Activated CD4-positive, alpha-beta T cell treated with anti-CD3 and anti-CD28 coated beads, Interleukin-10, Interleukin-2, amounts not matched to agents 100 ng/mL and 50 ng/mL, durations not matched to agents 16 hours and 8 hours (primary cell): ENCODE results near the gene SFT2D1.

Experiments used
- DNase-seq: peaks from one replicate; pipeline ENCODE4 v3.0.0-alpha.2; 2020

The SFT2D1 gene

GRCh38 chr6:166305562-166306117 is 36.7 kb downstream of the SFT2D1 start:
- DNase-seq: no peak

GRCh38 chr6:166304106-166304505 is 38.2 kb downstream of the SFT2D1 start:
- DNase-seq: no peak

- no peak for DNase-seq
Observed at GRCh38 chr6:166301611-166302529, 40.5 kb downstream of the SFT2D1 start.

- DNase-seq: no peak
Observed at GRCh38 chr6:166300357-166300987, 41.9 kb downstream of the SFT2D1 start.

- DNase-seq: no peak
Observed at GRCh38 chr6:166297606-166298005, 44.7 kb downstream of the SFT2D1 start.

- DNase-seq: no peak
Observed at GRCh38 chr6:166296035-166296883, 46.1 kb downstream of the SFT2D1 start.

- no peak for DNase-seq
Observed at GRCh38 chr6:166293731-166294584, 48.4 kb downstream of the SFT2D1 start.

GRCh38 chr6:166289207-166290060 is 52.9 kb downstream of the SFT2D1 start:
- DNase-seq: no peak

- no peak for DNase-seq
Observed at GRCh38 chr6:166286839-166287271, 55.5 kb downstream of the SFT2D1 start.

- DNase-seq: no peak
Observed at GRCh38 chr6:166285233-166285632, 57.1 kb downstream of the SFT2D1 start.

- DNase-seq: no peak
Observed at GRCh38 chr6:166284640-166285039, 57.7 kb downstream of the SFT2D1 start.

GRCh38 chr6:166282394-166283032 is 59.8 kb downstream of the SFT2D1 start:
- DNase-seq: no peak

GRCh38 chr6:166281104-166281503 is 61.2 kb downstream of the SFT2D1 start:
- no peak for DNase-seq

GRCh38 chr6:166279393-166279679 is 63.0 kb downstream of the SFT2D1 start:
- no peak for DNase-seq

- no peak for DNase-seq
Observed at GRCh38 chr6:166278579-166279392, 63.6 kb downstream of the SFT2D1 start.

GRCh38 chr6:166277892-166278578 is 64.3 kb downstream of the SFT2D1 start:
- DNase-seq: no peak

GRCh38 chr6:166277018-166277417 is 65.3 kb downstream of the SFT2D1 start:
- no peak for DNase-seq

GRCh38 chr6:166275714-166276166 is 66.6 kb downstream of the SFT2D1 start:
- DNase-seq: peak; percentile 77
